NB4 (cell line): Measurements from ENCODE around the gene CDH4.

Experiments
- MYC ChIP-seq: IDR thresholded peaks from 2 replicates; pipeline ENCODE4 v1.6.1; 2011; ENCODE audit warnings: low read depth, low read length
- POLR2A ChIP-seq: IDR thresholded peaks from 2 replicates; pipeline ENCODE4 v1.6.1; 2011; ENCODE audit warnings: mild to moderate bottlenecking; ENCODE audit not compliant: insufficient read length; ENCODE audit errors: extremely low read depth
- TF ChIP-seq, protein P1 (sequence below): IDR thresholded peaks from one replicate; pipeline ENCODE4 v1.5.1; 2012; ENCODE audit warnings: low read depth, low read length

DNA sequence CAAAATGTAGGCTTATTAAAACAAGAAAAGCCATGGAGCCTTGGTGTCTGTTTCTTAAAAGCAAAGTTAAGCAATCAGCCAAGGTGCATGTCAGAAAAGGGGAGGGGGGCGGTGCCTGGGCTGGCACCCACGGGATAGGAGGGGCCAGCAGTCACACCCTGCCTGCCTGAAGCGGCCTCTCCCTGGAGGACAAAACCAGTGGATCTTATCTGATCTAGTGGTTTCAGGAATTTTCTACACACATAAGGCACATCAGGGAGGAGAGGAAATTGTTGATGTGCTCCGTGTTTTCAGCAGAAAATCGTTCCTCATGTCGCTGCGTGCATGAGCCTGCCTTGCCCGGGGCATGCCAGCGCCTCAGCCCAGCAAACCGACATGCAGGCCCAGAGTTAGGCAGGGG, 537.3 kb downstream of the CDH4 start:
- TF ChIP-seq, protein P1, sequence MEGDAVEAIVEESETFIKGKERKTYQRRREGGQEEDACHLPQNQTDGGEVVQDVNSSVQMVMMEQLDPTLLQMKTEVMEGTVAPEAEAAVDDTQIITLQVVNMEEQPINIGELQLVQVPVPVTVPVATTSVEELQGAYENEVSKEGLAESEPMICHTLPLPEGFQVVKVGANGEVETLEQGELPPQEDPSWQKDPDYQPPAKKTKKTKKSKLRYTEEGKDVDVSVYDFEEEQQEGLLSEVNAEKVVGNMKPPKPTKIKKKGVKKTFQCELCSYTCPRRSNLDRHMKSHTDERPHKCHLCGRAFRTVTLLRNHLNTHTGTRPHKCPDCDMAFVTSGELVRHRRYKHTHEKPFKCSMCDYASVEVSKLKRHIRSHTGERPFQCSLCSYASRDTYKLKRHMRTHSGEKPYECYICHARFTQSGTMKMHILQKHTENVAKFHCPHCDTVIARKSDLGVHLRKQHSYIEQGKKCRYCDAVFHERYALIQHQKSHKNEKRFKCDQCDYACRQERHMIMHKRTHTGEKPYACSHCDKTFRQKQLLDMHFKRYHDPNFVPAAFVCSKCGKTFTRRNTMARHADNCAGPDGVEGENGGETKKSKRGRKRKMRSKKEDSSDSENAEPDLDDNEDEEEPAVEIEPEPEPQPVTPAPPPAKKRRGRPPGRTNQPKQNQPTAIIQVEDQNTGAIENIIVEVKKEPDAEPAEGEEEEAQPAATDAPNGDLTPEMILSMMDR, result no peak
- no peak for TF ChIP-seq POLR2A
- TF ChIP-seq MYC, result no peak
